H9 (cell line): Measurements from ENCODE around the gene DTX3L. TPM values are rescaled to one million over a fixed set of nuclear protein-coding genes. Genes with fewer than 3 reads are reported as not detected.

ENCODE experiments used
- DNase-seq: peaks from one replicate; pipeline ENCODE4 v3.0.0-alpha.2; 2017
- H2AFZ ChIP-seq: one replicate; pipeline ENCODE4 v1.6.1; 2013; ENCODE audit warnings: mild to moderate bottlenecking, low read length, control low read depth, moderate library complexity
- H2AK5ac ChIP-seq: 2 replicates; pipeline ENCODE4 v1.6.1; 2013; ENCODE audit warnings: low read length, control low read depth, mixed read lengths; ENCODE audit not compliant: insufficient read length
- H2BK120ac ChIP-seq: one replicate; pipeline ENCODE4 v1.6.1; 2013; ENCODE audit warnings: low read depth, mild to moderate bottlenecking, low read length, control low read depth, inconsistent platforms; ENCODE audit not compliant: poor library complexity, severe bottlenecking
- H2BK12ac ChIP-seq: 2 replicates; pipeline ENCODE4 v1.6.1; 2013; ENCODE audit warnings: low read length, control low read depth, mixed read lengths, low read depth; ENCODE audit not compliant: insufficient read length
- H2BK15ac ChIP-seq: 2 replicates; pipeline ENCODE4 v1.6.1; 2013; ENCODE audit warnings: low read depth, low read length, control low read depth
- H2BK20ac ChIP-seq: one replicate; pipeline ENCODE4 v1.6.1; 2013; ENCODE audit warnings: low read depth, mild to moderate bottlenecking, low read length, control low read depth, inconsistent platforms; ENCODE audit not compliant: poor library complexity, severe bottlenecking
- H2BK5ac ChIP-seq: 2 replicates; pipeline ENCODE4 v1.6.1; 2013; ENCODE audit warnings: low read length, control low read depth, mixed read lengths; ENCODE audit not compliant: insufficient read length
- H3K14ac ChIP-seq: 2 replicates; pipeline ENCODE4 v1.6.1; 2013; ENCODE audit warnings: low read length, control low read depth; ENCODE audit not compliant: insufficient read depth
- H3K18ac ChIP-seq: 2 replicates; pipeline ENCODE4 v1.6.1; 2013; ENCODE audit warnings: low read depth, mild to moderate bottlenecking, mixed read lengths, low read length, control low read depth; ENCODE audit not compliant: insufficient read length
- H3K23ac ChIP-seq: 2 replicates; pipeline ENCODE4 v1.6.1; 2013; ENCODE audit warnings: low read length, control low read depth, mixed read lengths, low read depth; ENCODE audit not compliant: insufficient read length
- H3K23me2 ChIP-seq: 2 replicates; pipeline ENCODE4 v1.6.1; 2013; ENCODE audit warnings: low read depth, mild to moderate bottlenecking, mixed read lengths, low read length, control low read depth; ENCODE audit not compliant: insufficient read length, poor library complexity, severe bottlenecking
- H3K27ac ChIP-seq: 2 replicates; pipeline ENCODE4 v1.5.1; 2013; ENCODE audit warnings: low read length, control low read depth, mixed read lengths, low read depth; ENCODE audit not compliant: insufficient read length
- H3K27me3 ChIP-seq: 2 replicates; pipeline ENCODE4 v1.6.1; 2013; ENCODE audit warnings: low read length, control low read depth, inconsistent platforms; ENCODE audit not compliant: insufficient read depth
- H3K4ac ChIP-seq: 2 replicates; pipeline ENCODE4 v1.6.1; 2013; ENCODE audit warnings: low read depth, mild to moderate bottlenecking, control low read depth, inconsistent platforms, low read length, moderate library complexity
- H3K4me1 ChIP-seq: 2 replicates; pipeline ENCODE4 v1.6.1; 2013; ENCODE audit warnings: low read length, control low read depth, inconsistent platforms; ENCODE audit not compliant: insufficient read depth
- H3K4me2 ChIP-seq: 2 replicates; pipeline ENCODE4 v1.6.1; 2013; ENCODE audit warnings: low read length, control low read depth, mixed read lengths; ENCODE audit not compliant: insufficient read length, insufficient read depth
- H3K56ac ChIP-seq: 2 replicates; pipeline ENCODE4 v1.6.1; 2013; ENCODE audit warnings: low read depth, mild to moderate bottlenecking, mixed read lengths, low read length, control low read depth; ENCODE audit not compliant: insufficient read length
- H3K79me1 ChIP-seq: 2 replicates; pipeline ENCODE4 v1.6.1; 2013; ENCODE audit warnings: low read depth, mild to moderate bottlenecking, moderate library complexity, low read length, control low read depth, inconsistent platforms; ENCODE audit not compliant: insufficient read depth, poor library complexity, severe bottlenecking
- H3K79me2 ChIP-seq: 2 replicates; pipeline ENCODE4 v1.6.1; 2013; ENCODE audit warnings: low read length, control low read depth, inconsistent platforms; ENCODE audit not compliant: insufficient read depth
- H3K9ac ChIP-seq: 2 replicates; pipeline ENCODE4 v1.6.1; 2013; ENCODE audit warnings: low read length, control low read depth, mixed read lengths; ENCODE audit not compliant: insufficient read length; ENCODE audit errors: extremely low read depth
- H3K9me3 ChIP-seq: one replicate; pipeline ENCODE4 v1.6.1; 2013; ENCODE audit warnings: low read depth, low read length, inconsistent platforms; ENCODE audit not compliant: control insufficient read depth
- H3T11ph ChIP-seq: one replicate; pipeline ENCODE4 v1.6.1; 2013; ENCODE audit warnings: mild to moderate bottlenecking, low read length, control low read depth, inconsistent platforms
- H4K20me1 ChIP-seq: one replicate; pipeline ENCODE4 v1.6.1; 2013; ENCODE audit not compliant: control insufficient read depth, insufficient read length, insufficient read depth
- H4K5ac ChIP-seq: 2 replicates; pipeline ENCODE4 v1.6.1; 2013; ENCODE audit warnings: low read depth, mild to moderate bottlenecking, mixed read lengths, low read length, control low read depth; ENCODE audit not compliant: insufficient read length
- H4K8ac ChIP-seq: replicated peaks from 2 replicates; pipeline ENCODE4 v1.6.1; 2013; ENCODE audit warnings: low read length, control low read depth, mixed read lengths, low read depth; ENCODE audit not compliant: insufficient read length
- H4K91ac ChIP-seq: 2 replicates; pipeline ENCODE4 v1.6.1; 2013; ENCODE audit warnings: low read depth, mild to moderate bottlenecking, moderate library complexity, mixed read lengths, low read length, control low read depth; ENCODE audit not compliant: insufficient read length
- H3K27ac Mint-ChIP-seq, 3 experiments: 2 replicates in 2 of 3; 3 replicates in 1 of 3; pipeline ENCODE4 v1.8.0; 2020 to 2021; ENCODE audit warnings: mixed read lengths in 3 of 3, mild to moderate bottlenecking in 1 of 3, moderate library complexity in 1 of 3
- H3K27me3 Mint-ChIP-seq: 2 replicates; pipeline ENCODE4 v1.8.0; 2021; ENCODE audit warnings: low read depth, mild to moderate bottlenecking, moderate library complexity, mixed read lengths
- H3K36me3 Mint-ChIP-seq, 3 experiments: 2 replicates in 2 of 3; 3 replicates in 1 of 3; pipeline ENCODE4 v1.8.0; 2020 to 2021; ENCODE audit warnings: low read depth in 3 of 3, mixed read lengths in 3 of 3; ENCODE audit not compliant: insufficient read depth in 1 of 3
- H3K4me1 Mint-ChIP-seq, 2 experiments: 2 replicates each; pipeline ENCODE4 v1.8.0; 2020; ENCODE audit warnings: mixed read lengths in 2 of 2
- H3K4me3 Mint-ChIP-seq, 2 experiments: 2 replicates in 1 of 2; 3 replicates in 1 of 2; pipeline ENCODE4 v1.8.0; 2020 to 2021; ENCODE audit warnings: mild to moderate bottlenecking in 2 of 2, mixed read lengths in 2 of 2, moderate library complexity in 1 of 2
- H3K9me3 Mint-ChIP-seq, 2 experiments: 2 replicates in 1 of 2; 3 replicates in 1 of 2; pipeline ENCODE4 v1.8.0; 2020; ENCODE audit warnings: mild to moderate bottlenecking in 2 of 2, mixed read lengths in 2 of 2, moderate library complexity in 1 of 2
- WGBS: extraction: QIAGEN DNeasy Blood & Tissue Kit; methylation state at CpG from one replicate; pipeline ENCODE4 v1.1.7; 2013; ENCODE audit warnings: missing lambda C conversion rate, low lambda C conversion rate, mixed read lengths; ENCODE audit not compliant: insufficient read length; ENCODE audit errors: extremely low coverage; 5-methylcytosine and 5-hydroxymethylcytosine counted together
- total RNA-seq: library from RNA; stranded (reverse); gene quantifications from 2 replicates; pipeline ENCODE4 v1.2.1, GENCODE V29; 2021
- TF ChIP-seq, protein P1 (sequence below): fragments of 200-600 bp; sonication (generic); conservative IDR thresholded peaks from 3 replicates; pipeline ENCODE4 v1.8.0; 2021; ENCODE audit warnings: antibody characterized with exemption, mild to moderate bottlenecking

DTX3L gene
- total RNA-seq, 1 experiment from 2014 or later: 7.5 TPM

DNA sequence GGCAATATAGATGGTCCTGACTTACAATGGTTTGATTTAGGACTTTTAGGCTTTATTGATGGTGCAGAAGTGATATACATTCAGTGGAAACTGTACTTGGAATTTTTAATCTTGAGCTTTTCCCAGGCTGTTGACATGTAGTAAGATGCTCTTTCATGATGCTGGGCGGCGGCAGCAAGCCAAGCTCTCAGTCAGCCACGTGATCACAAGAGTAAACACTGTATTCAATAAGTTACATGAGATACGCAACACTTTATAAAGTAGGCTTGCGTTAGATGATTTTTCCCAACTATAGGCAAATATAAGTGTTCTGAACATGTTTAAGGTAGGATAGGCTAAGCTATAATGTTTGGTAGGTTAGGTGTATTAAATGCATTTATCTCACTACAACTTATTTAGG lies 18.0 kb upstream of the DTX3L start:
- no peaks in the 10 kb centered on the region for H3K9me3 Mint-ChIP-seq
- no CpG with 5 or more reads among the region's 5 CpGs for WGBS
- Histone ChIP-seq H4K20me1 (no peaks in the 10 kb centered on the region), H3K23me2 (no peaks in the 10 kb centered on the region), H3K4me2 (no peak overlapping the region), H2AFZ (no peak overlapping the region), H2BK12ac (no peak overlapping the region), H3K27ac (no peak overlapping the region), H4K5ac (no peak overlapping the region), H2BK20ac (no peak overlapping the region), H3K23ac (no peak overlapping the region), H3K79me2 (no peaks in the 10 kb centered on the region), H3K79me1 (no peaks in the 10 kb centered on the region), H3K4me1 (no peaks in the 10 kb centered on the region; the same call in 1 of the 2 replicates), H2BK15ac (no peak overlapping the region), H4K91ac (no peak overlapping the region), H3K18ac (no peak overlapping the region), H3T11ph (no peak overlapping the region), H2AK5ac (no peak overlapping the region), H3K27me3 (no peaks in the 10 kb centered on the region), H2BK5ac (no peak overlapping the region), H3K9ac (no peak overlapping the region), H3K4ac (no peak overlapping the region), H3K9me3 (no peaks in the 10 kb centered on the region), H2BK120ac (no peak overlapping the region), H3K56ac (no peak overlapping the region), H4K8ac (no peak overlapping the region), H3K14ac (no peak overlapping the region)
- TF ChIP-seq, protein P1, sequence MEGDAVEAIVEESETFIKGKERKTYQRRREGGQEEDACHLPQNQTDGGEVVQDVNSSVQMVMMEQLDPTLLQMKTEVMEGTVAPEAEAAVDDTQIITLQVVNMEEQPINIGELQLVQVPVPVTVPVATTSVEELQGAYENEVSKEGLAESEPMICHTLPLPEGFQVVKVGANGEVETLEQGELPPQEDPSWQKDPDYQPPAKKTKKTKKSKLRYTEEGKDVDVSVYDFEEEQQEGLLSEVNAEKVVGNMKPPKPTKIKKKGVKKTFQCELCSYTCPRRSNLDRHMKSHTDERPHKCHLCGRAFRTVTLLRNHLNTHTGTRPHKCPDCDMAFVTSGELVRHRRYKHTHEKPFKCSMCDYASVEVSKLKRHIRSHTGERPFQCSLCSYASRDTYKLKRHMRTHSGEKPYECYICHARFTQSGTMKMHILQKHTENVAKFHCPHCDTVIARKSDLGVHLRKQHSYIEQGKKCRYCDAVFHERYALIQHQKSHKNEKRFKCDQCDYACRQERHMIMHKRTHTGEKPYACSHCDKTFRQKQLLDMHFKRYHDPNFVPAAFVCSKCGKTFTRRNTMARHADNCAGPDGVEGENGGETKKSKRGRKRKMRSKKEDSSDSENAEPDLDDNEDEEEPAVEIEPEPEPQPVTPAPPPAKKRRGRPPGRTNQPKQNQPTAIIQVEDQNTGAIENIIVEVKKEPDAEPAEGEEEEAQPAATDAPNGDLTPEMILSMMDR: no peak
- no peak for DNase-seq
- peaks cover 0 to 3% (median 0%) of the 10 kb centered on the region in 3 experiments; a peak in 1 of 7 replicates for H3K36me3 Mint-ChIP-seq
- no peak overlapping the region for H3K27ac Mint-ChIP-seq
- H3K27me3 Mint-ChIP-seq: no peaks in the 10 kb centered on the region
- H3K4me3 Mint-ChIP-seq: no peak overlapping the region
- no peaks in the 10 kb centered on the region; a peak in 2 of 4 replicates for H3K4me1 Mint-ChIP-seq
